ENCODE measurements around the gene HEPHL1. TPM values are rescaled to one million over a fixed set of nuclear protein-coding genes. Genes with fewer than 3 reads are reported as not detected.

The HEPHL1 gene
- total RNA-seq, 4 donors from 2014 or later, result not detected

DNA sequence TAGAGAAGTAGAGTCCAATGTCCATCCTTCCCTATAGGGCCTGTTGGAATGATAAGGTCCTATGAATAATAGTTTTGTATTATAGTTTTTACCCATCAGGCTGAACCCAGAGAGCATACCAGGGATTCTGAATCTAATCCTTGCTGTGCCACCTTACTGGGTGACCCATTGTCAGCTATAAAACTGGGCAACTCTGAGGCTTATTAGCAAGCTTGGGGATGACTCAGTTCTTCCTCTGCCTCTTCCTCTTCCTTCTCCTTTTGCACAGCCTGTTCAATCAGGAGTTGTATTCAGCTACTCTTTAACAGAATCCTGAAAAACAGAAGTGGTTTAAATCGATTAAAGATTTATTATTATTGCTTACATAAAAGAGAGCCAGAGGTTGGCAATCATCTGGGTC, 8.9 kb downstream of the HEPHL1 start:
- Histone ChIP-seq H3K4me3 (no peak overlapping the region), H3K4me1 (no peaks in the 10 kb centered on the region), H3K27me3 (no peaks in the 10 kb centered on the region), H3K9me3 (no peaks in the 10 kb centered on the region), H3K36me3 (no peaks in the 10 kb centered on the region), H3K27ac (no peak overlapping the region)
- TF ChIP-seq POLR2A (IDR thresholded peaks at IDR 0.05) (no peak), CTCF (IDR thresholded peaks at IDR 0.05) (no peak)
- intact Hi-C loops (cut with DNase I; ENCODE audit: low total_unique reads), result no loop called here
- DNase-seq, result no peak

GRCh38 chr11:94031625-94032024, 10.5 kb downstream of the HEPHL1 start:
- Histone ChIP-seq H3K9me3 (no peaks in the 10 kb centered on the region), H3K4me3 (no peak overlapping the region), H3K27me3 (no peaks in the 10 kb centered on the region), H3K4me1 (no peaks in the 10 kb centered on the region), H3K27ac (no peak overlapping the region), H3K36me3 (no peaks in the 10 kb centered on the region)
- intact Hi-C loops (cut with DNase I; ENCODE audit: low total_unique reads), result no loop called here
- no peak for DNase-seq
- TF ChIP-seq POLR2A (IDR thresholded peaks at IDR 0.05), result no peak
- no peak for TF ChIP-seq CTCF (IDR thresholded peaks at IDR 0.05)

- DNase-seq, result no peak
- no peaks in the 10 kb centered on the region for H3K36me3 ChIP-seq
- intact Hi-C loops (cut with DNase I; ENCODE audit: low total_unique reads), result no loop called here
- no peak for TF ChIP-seq POLR2A (IDR thresholded peaks at IDR 0.05)
- no peak for TF ChIP-seq CTCF (IDR thresholded peaks at IDR 0.05)
- no peaks in the 10 kb centered on the region for H3K4me1 ChIP-seq
- H3K9me3 ChIP-seq, result no peaks in the 10 kb centered on the region
- H3K27ac ChIP-seq, result no peak overlapping the region
- no peaks in the 10 kb centered on the region for H3K27me3 ChIP-seq
- no peak overlapping the region for H3K4me3 ChIP-seq
These were observed 10.9 kb downstream of the HEPHL1 start for GRCh38 chr11:94032066-94032465.

DNA sequence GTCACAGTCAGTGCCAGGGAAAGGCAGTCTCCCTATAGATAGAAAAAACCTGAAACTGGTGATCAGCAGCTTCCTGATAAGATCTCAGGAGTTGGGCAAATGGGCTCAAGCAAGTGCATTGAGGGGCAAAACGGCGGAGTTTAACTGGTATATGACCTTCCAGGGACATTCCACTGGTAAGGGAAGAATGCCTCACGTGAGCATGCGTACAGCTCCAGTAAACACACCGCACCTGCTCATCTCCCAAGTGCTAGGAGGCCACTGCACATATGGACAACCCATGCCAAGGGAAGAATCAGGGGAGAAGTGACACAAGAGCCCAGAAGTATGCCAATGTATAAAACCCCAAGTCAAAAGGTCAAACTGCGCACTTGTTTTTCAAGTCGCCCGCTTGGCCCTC, 11.6 kb downstream of the HEPHL1 start:
- H3K4me3 ChIP-seq, result no peak overlapping the region
- H3K9me3 ChIP-seq, result no peaks in the 10 kb centered on the region
- intact Hi-C loops (cut with DNase I; ENCODE audit: low total_unique reads), result no loop called here
- H3K36me3 ChIP-seq, result no peaks in the 10 kb centered on the region
- no peak for DNase-seq
- TF ChIP-seq POLR2A (IDR thresholded peaks at IDR 0.05), result no peak
- no peak for TF ChIP-seq CTCF (IDR thresholded peaks at IDR 0.05)
- H3K27me3 ChIP-seq, result no peaks in the 10 kb centered on the region
- H3K4me1 ChIP-seq, result no peaks in the 10 kb centered on the region
- H3K27ac ChIP-seq, result no peak overlapping the region

DNA sequence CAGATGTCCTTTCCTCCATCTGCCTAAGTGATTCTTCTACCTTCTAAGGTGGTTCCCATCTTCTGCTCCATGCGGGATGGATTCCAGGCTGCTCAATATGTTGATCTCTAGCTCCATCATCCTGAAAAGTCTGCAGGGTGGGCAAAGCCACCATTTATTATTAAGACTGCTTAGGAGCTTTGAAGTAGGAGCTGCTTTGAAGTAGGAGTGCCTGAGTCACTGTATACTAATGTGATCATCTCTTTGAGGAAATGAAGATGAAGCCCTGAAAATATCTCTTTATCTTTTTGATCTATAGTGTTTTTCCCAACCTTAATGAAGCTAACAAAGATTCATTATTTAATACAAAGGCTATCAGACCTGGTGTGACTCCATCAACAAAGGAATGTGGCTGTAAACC, 13.1 kb downstream of the HEPHL1 start:
- H3K4me3 ChIP-seq, result no peak overlapping the region
- no peaks in the 10 kb centered on the region for H3K4me1 ChIP-seq
- H3K27ac ChIP-seq, result no peak overlapping the region
- intact Hi-C loops (cut with DNase I; ENCODE audit: low total_unique reads), result no loop called here
- TF ChIP-seq CTCF (IDR thresholded peaks at IDR 0.05) (no peak), POLR2A (IDR thresholded peaks at IDR 0.05) (no peak)
- no peaks in the 10 kb centered on the region for H3K27me3 ChIP-seq
- DNase-seq, result no peak
- H3K9me3 ChIP-seq, result no peaks in the 10 kb centered on the region
- H3K36me3 ChIP-seq, result no peaks in the 10 kb centered on the region
